WTC11 (cell line): ENCODE data around the gene ABHD16B.

ENCODE experiments used
- EMX1 ChIP-seq: fragments of 250-450 bp; sonication (Bioruptor Pico); IDR thresholded peaks from 2 replicates; pipeline ENCODE4 v1.8.0; 2021; ENCODE audit warnings: mild to moderate bottlenecking
- GABPB1 ChIP-seq: sonication (generic); formaldehyde crosslinking; IDR thresholded peaks from 2 replicates; pipeline ENCODE4 v1.8.1; 2023; ENCODE audit warnings: mild to moderate bottlenecking, missing genetic modification reagents
- GRHL2 ChIP-seq: fragments of 250-450 bp; sonication (Bioruptor Pico); IDR thresholded peaks from 2 replicates; pipeline ENCODE4 v1.8.0; 2022; ENCODE audit warnings: mild to moderate bottlenecking, moderate library complexity; ENCODE audit not compliant: insufficient replicate concordance, severe bottlenecking
- SP1 ChIP-seq: sonication (generic); formaldehyde crosslinking; conservative IDR thresholded peaks from 2 replicates; pipeline ENCODE4 v1.8.1; 2022; ENCODE audit warnings: missing genetic modification reagents
- TF ChIP-seq, protein P1 (sequence below): fragments of 200-600 bp; IDR thresholded peaks from 2 replicates; pipeline ENCODE4 v1.8.0; 2022; ENCODE audit warnings: antibody characterized with exemption
- TF ChIP-seq, protein P2 (sequence below): sonication (generic); formaldehyde crosslinking; IDR thresholded peaks from 2 replicates; pipeline ENCODE4 v1.8.0; 2022; ENCODE audit warnings: mild to moderate bottlenecking, missing genetic modification reagents
- TF ChIP-seq, protein P3 (sequence below): sonication (generic); formaldehyde crosslinking; conservative IDR thresholded peaks from 2 replicates; pipeline ENCODE4 v1.8.1; 2023; ENCODE audit warnings: mild to moderate bottlenecking, low read depth, missing genetic modification reagents, moderate library complexity

DNA sequence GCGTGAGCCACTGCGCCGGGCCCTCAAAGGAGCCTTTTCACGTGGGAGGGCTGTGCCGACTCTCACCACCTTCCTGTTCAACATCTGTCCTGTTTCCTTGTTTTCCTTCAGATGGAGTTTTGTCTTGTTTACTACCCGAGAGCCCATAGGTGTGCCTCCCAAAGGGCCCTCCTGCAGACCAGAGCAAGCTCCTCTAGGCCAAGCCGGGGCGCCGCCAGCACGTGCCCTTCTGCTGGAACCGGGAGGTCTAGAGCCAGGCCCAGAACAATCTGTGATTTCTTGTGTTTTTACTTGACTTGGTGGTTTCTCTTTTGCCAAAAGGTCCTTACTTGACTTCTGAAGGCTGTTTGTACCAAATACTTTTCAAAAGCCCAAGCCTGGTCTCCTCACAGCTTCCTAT lies 25.6 kb downstream of the ABHD16B start:
- TF ChIP-seq, protein P1, sequence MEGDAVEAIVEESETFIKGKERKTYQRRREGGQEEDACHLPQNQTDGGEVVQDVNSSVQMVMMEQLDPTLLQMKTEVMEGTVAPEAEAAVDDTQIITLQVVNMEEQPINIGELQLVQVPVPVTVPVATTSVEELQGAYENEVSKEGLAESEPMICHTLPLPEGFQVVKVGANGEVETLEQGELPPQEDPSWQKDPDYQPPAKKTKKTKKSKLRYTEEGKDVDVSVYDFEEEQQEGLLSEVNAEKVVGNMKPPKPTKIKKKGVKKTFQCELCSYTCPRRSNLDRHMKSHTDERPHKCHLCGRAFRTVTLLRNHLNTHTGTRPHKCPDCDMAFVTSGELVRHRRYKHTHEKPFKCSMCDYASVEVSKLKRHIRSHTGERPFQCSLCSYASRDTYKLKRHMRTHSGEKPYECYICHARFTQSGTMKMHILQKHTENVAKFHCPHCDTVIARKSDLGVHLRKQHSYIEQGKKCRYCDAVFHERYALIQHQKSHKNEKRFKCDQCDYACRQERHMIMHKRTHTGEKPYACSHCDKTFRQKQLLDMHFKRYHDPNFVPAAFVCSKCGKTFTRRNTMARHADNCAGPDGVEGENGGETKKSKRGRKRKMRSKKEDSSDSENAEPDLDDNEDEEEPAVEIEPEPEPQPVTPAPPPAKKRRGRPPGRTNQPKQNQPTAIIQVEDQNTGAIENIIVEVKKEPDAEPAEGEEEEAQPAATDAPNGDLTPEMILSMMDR: no peak
- TF ChIP-seq, protein P2, sequence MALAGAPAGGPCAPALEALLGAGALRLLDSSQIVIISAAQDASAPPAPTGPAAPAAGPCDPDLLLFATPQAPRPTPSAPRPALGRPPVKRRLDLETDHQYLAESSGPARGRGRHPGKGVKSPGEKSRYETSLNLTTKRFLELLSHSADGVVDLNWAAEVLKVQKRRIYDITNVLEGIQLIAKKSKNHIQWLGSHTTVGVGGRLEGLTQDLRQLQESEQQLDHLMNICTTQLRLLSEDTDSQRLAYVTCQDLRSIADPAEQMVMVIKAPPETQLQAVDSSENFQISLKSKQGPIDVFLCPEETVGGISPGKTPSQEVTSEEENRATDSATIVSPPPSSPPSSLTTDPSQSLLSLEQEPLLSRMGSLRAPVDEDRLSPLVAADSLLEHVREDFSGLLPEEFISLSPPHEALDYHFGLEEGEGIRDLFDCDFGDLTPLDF: no peak
- no peak for TF ChIP-seq GRHL2 (CRISPR knock-in tag)
- no peak for TF ChIP-seq SP1
- TF ChIP-seq GABPB1 (CRISPR knock-in tag): no peak
- no peak for TF ChIP-seq EMX1 (CRISPR knock-in tag)
- TF ChIP-seq, protein P3, sequence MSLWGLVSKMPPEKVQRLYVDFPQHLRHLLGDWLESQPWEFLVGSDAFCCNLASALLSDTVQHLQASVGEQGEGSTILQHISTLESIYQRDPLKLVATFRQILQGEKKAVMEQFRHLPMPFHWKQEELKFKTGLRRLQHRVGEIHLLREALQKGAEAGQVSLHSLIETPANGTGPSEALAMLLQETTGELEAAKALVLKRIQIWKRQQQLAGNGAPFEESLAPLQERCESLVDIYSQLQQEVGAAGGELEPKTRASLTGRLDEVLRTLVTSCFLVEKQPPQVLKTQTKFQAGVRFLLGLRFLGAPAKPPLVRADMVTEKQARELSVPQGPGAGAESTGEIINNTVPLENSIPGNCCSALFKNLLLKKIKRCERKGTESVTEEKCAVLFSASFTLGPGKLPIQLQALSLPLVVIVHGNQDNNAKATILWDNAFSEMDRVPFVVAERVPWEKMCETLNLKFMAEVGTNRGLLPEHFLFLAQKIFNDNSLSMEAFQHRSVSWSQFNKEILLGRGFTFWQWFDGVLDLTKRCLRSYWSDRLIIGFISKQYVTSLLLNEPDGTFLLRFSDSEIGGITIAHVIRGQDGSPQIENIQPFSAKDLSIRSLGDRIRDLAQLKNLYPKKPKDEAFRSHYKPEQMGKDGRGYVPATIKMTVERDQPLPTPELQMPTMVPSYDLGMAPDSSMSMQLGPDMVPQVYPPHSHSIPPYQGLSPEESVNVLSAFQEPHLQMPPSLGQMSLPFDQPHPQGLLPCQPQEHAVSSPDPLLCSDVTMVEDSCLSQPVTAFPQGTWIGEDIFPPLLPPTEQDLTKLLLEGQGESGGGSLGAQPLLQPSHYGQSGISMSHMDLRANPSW (CRISPR knock-in tag): no peak
